Measurements from ENCODE around the gene OCIAD2.
"Not testable (repeated sequence)": the region's sequence is repeated elsewhere in the genome, so short reads cannot be mapped to it uniquely, and the experiment has no call there.

GRCh38 chr4:48881646-48882045 is 24.9 kb downstream of the OCIAD2 start:
- not testable (repeated sequence) for TF ChIP-seq CTCF (conservative IDR thresholded peaks at IDR 0.05 in 1 of 2, IDR thresholded peaks at IDR 0.05 in 1 of 2; ENCODE audit: extremely low read depth in 1 of 2, insufficient read depth in 1 of 2, low read depth in 1 of 2, low read length in 2 of 2); EZH2 (IDR thresholded peaks at IDR 0.05; ENCODE audit: borderline replicate concordance, low read length)

Data from mammary epithelial cell (primary cell).